CD4-positive, alpha-beta T cell (primary cell): Measurements from ENCODE around the gene KLHL1. TPM values are rescaled to one million over a fixed set of nuclear protein-coding genes. Genes with fewer than 3 reads are reported as not detected.

Experiments used
- ATAC-seq: fragments of 200-7000 bp; cut with Tn5 transposase; one replicate; pipeline ENCODE4 v1.10.0; 2022; ENCODE audit warnings: mild to moderate bottlenecking; ENCODE audit not compliant: poor library complexity
- CTCF ChIA-PET: fragments of 350-600 bp; sonication (Branson Sonifier 250); formaldehyde crosslinking; loops from one replicate; lab custom pipeline; 2021; ENCODE audit warnings: antibody characterized with exemption, inconsistent platforms; lab: Charles Lee
- POLR2A ChIA-PET: fragments of 350-600 bp; sonication (Branson Sonifier 250); formaldehyde crosslinking; loops from one replicate; lab custom pipeline; 2021; ENCODE audit warnings: antibody characterized with exemption, inconsistent platforms; lab: Charles Lee
- DNase-seq, 14 experiments: peaks; one replicate each; pipeline ENCODE4 v3.0.0-alpha.2; 2013 to 2020; ENCODE audit warnings: mixed read lengths in 2 of 14
- H3K27ac ChIP-seq, 2 donors: one replicate each; pipeline versions ENCODE4 v1.5.1 to v1.7.0; 2013; ENCODE audit warnings: low read length in 2 of 2, low read depth in 1 of 2, mild to moderate bottlenecking in 1 of 2
- H3K27me3 ChIP-seq, 2 experiments: 1 replicate in 1 of 2; 2 replicates in 1 of 2; pipeline versions ENCODE4 v1.6.1 to v1.7.0; 2013; ENCODE audit warnings: low read length in 2 of 2, control low read depth in 1 of 2, mild to moderate bottlenecking in 1 of 2, moderate library complexity in 1 of 2; ENCODE audit not compliant: insufficient read depth in 2 of 2, control insufficient read depth in 1 of 2
- H3K36me3 ChIP-seq: one replicate; pipeline ENCODE4 v1.6.1; 2013; ENCODE audit warnings: low read length, control low read depth; ENCODE audit not compliant: insufficient read depth
- H3K4me1 ChIP-seq: one replicate; pipeline ENCODE4 v1.6.1; 2013; ENCODE audit warnings: low read length, control low read depth; ENCODE audit not compliant: insufficient read depth
- H3K4me3 ChIP-seq: one replicate; pipeline ENCODE4 v1.5.1; 2013; ENCODE audit warnings: mild to moderate bottlenecking, low read length, moderate library complexity
- H3K9me3 ChIP-seq, 2 experiments: 1 replicate in 1 of 2; 2 replicates in 1 of 2; pipeline versions ENCODE4 v1.6.1 to v1.7.0; 2013; ENCODE audit warnings: low read length in 2 of 2, mild to moderate bottlenecking in 2 of 2, control low read depth in 1 of 2, moderate library complexity in 1 of 2; ENCODE audit not compliant: control insufficient read depth in 1 of 2, insufficient read depth in 1 of 2
- H3K27ac Mint-ChIP-seq: one replicate; pipeline ENCODE4 v1.8.0; 2020; ENCODE audit warnings: mixed read lengths
- H3K27me3 Mint-ChIP-seq: one replicate; pipeline ENCODE4 v1.8.0; 2021; ENCODE audit warnings: mixed read lengths
- H3K36me3 Mint-ChIP-seq: one replicate; pipeline ENCODE4 v1.8.0; 2021; ENCODE audit warnings: low read depth, mixed read lengths
- H3K4me1 Mint-ChIP-seq: one replicate; pipeline ENCODE4 v1.8.0; 2021; ENCODE audit warnings: low read depth, mixed read lengths
- H3K4me3 Mint-ChIP-seq: one replicate; pipeline ENCODE4 v1.8.0; 2020; ENCODE audit warnings: mild to moderate bottlenecking, mixed read lengths
- H3K9me3 Mint-ChIP-seq: one replicate; pipeline ENCODE4 v1.8.0; 2020; ENCODE audit warnings: mixed read lengths
- intact Hi-C, 2 experiments: fragments of 100-400 bp; cut with DNase I in 1 of 2; cut with micrococcal nuclease in 1 of 2; formaldehyde crosslinking; loops; one replicate each; pipeline versions ENCODE4 v1.15.1 to v1.9.0; 2023 to 2025; cut with DNase I, micrococcal nuclease
- total RNA-seq, 174 experiments: library from RNA in 2 of 174; stranded (reverse) in 2 of 174; gene quantifications; one replicate each; pipeline ENCODE4 v1.2.3 and lab custom pipeline; 2021 to 2026
- TF ChIP-seq, protein P1 (sequence below): fragments of 200-600 bp; IDR thresholded peaks from one replicate; pipeline ENCODE4 v1.8.0; 2022; ENCODE audit warnings: antibody characterized with exemption, mild to moderate bottlenecking

Gene KLHL1
- total RNA-seq, 2 experiments from 2014 or later, result not detected

DNA sequence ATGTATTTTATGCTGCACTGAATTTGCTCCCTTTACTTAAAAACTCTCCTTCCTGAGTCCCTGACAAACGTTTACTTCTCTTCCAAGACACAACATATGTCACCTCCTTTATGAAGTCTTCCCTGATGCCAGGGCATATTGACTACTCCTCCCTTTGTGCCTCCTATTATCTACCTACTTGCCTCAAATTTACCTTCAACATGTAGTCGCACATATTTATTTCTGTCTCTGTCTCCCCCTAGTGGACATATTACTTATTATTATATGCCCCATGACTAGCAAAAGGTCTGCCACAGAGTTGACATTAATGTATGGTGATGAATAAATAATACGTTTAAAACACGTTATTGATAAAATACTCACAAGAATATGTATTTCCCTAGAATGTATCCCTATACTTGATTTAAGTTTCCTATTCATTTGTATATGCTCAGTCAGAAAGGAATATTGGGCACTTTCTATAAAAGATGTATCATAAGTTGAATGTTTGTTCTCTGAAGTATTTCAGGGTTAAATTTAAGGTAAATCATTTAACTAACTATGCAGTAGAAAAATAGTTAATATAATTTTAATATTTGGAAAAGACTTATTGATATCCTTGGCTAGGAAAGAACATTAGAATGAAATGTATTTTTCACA, 250.9 kb downstream of the KLHL1 start:
- ATAC-seq, result no peak
- POLR2A ChIA-PET, result no interaction called here
- Histone ChIP-seq H3K4me1 (no peaks in the 10 kb centered on the region), H3K27me3 (no peaks in the 10 kb centered on the region), H3K4me3 (no peak overlapping the region), H3K36me3 (no peaks in the 10 kb centered on the region), H3K27ac (no peak overlapping the region), H3K9me3 (no peaks in the 10 kb centered on the region)
- DNase-seq, result peak in 3 of 14 experiments; percentile 2 to 9 (median 7)
- no peaks in the 10 kb centered on the region for H3K27me3 Mint-ChIP-seq
- no peaks in the 10 kb centered on the region for H3K4me1 Mint-ChIP-seq
- CTCF ChIA-PET, result no interaction called here
- H3K9me3 Mint-ChIP-seq, result peaks cover 5% of the 10 kb centered on the region
- no peaks in the 10 kb centered on the region for H3K36me3 Mint-ChIP-seq
- intact Hi-C loops, result no loop called here
- H3K4me3 Mint-ChIP-seq, result no peak overlapping the region
- no peak overlapping the region for H3K27ac Mint-ChIP-seq
- TF ChIP-seq, protein P1, sequence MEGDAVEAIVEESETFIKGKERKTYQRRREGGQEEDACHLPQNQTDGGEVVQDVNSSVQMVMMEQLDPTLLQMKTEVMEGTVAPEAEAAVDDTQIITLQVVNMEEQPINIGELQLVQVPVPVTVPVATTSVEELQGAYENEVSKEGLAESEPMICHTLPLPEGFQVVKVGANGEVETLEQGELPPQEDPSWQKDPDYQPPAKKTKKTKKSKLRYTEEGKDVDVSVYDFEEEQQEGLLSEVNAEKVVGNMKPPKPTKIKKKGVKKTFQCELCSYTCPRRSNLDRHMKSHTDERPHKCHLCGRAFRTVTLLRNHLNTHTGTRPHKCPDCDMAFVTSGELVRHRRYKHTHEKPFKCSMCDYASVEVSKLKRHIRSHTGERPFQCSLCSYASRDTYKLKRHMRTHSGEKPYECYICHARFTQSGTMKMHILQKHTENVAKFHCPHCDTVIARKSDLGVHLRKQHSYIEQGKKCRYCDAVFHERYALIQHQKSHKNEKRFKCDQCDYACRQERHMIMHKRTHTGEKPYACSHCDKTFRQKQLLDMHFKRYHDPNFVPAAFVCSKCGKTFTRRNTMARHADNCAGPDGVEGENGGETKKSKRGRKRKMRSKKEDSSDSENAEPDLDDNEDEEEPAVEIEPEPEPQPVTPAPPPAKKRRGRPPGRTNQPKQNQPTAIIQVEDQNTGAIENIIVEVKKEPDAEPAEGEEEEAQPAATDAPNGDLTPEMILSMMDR, result peak; percentile 49

DNA sequence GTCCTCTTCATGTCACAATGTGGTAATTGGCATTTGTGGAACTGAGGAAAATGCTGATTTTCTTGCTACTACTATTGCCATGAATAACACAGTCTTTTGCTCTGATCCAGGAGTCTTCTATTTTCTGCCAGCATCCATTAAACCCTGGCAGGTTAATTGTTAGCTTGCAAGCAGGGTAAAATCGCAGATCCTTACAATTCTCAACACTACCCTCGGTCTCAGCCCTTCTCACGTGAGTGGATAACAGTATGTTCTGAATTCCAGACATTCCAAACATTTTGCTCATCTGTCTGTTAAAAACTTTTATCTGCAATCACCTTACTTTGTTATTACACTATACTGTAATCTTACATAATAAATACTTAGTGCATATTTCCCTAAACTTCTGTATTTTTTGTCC, 251.9 kb downstream of the KLHL1 start:
- Mint-ChIP-seq H3K4me3 (no peak overlapping the region), H3K27me3 (no peaks in the 10 kb centered on the region), H3K36me3 (no peaks in the 10 kb centered on the region), H3K9me3 (peaks cover 5% of the 10 kb centered on the region), H3K4me1 (no peaks in the 10 kb centered on the region), H3K27ac (no peak overlapping the region)
- ATAC-seq (no peak), DNase-seq (no peak)
- Histone ChIP-seq H3K4me1 (no peaks in the 10 kb centered on the region), H3K27me3 (no peaks in the 10 kb centered on the region), H3K9me3 (no peaks in the 10 kb centered on the region), H3K36me3 (no peaks in the 10 kb centered on the region), H3K4me3 (no peak overlapping the region), H3K27ac (no peak overlapping the region)
- intact Hi-C loops, result no loop called here
- POLR2A ChIA-PET, result no interaction called here
- TF ChIP-seq, protein P1, result no peak
- CTCF ChIA-PET, result no interaction called here

DNA sequence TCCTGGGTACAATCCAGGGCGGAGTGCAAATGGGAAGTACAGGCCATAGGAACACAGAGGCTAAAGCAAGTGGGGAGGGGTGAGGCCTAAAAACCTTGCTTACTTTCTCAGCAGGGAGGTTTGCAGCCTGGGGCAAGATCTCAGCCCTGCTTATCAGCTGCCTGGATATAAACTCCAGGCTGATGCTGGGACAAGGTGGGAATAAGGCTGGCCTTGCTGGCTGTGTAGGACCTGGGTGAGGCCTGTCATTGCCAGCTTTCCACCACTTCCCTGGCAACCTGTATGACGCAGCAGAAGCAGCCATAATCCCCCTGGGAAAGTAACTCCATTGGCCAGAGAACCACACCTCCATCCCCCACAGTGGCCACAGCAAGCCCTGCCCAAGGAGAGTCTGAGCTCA, 279.7 kb downstream of the KLHL1 start:
- Histone ChIP-seq H3K9me3 (peaks cover 0 to 3% of the 10 kb centered on the region in 2 experiments), H3K4me1 (no peaks in the 10 kb centered on the region), H3K4me3 (no peak overlapping the region), H3K36me3 (no peaks in the 10 kb centered on the region), H3K27me3 (no peaks in the 10 kb centered on the region), H3K27ac (no peak overlapping the region)
- DNase-seq (no peak), ATAC-seq (no peak)
- Mint-ChIP-seq H3K4me3 (no peak overlapping the region), H3K27me3 (no peaks in the 10 kb centered on the region), H3K27ac (no peak overlapping the region), H3K4me1 (no peaks in the 10 kb centered on the region), H3K9me3 (peaks cover 8% of the 10 kb centered on the region), H3K36me3 (no peaks in the 10 kb centered on the region)
- TF ChIP-seq, protein P1, result no peak
- ChIA-PET CTCF (no interaction called here), POLR2A (no interaction called here)
- intact Hi-C loops, result no loop called here
